ENCODE measurements around the gene CASK.

GRCh38 chrX:41688835-41689234, 234.5 kb downstream of the CASK start, which contains the start of gene GPR34:
- TF ChIP-seq MEIS2 (IDR thresholded peaks at IDR 0.05; ENCODE audit: partially characterized antibody) (no peak), ZSCAN29 (IDR thresholded peaks at IDR 0.05) (no peak), CTCF (IDR thresholded peaks at IDR 0.05 in 2 of 3, conservative IDR thresholded peaks at IDR 0.05 in 1 of 3; ENCODE audit: insufficient read depth in 2 of 3, low read depth in 1 of 3, low read length in 3 of 3) (no peak), HNRNPUL1 (IDR thresholded peaks at IDR 0.05; ENCODE audit: low read length) (no peak)
